B cell (primary cell): Measurements from ENCODE around the gene CORO1C.

Source experiments
- EZH2 ChIP-seq: IDR thresholded peaks from 2 replicates; pipeline ENCODE4 v1.6.1; 2012; ENCODE audit warnings: borderline replicate concordance, low read depth, mild to moderate bottlenecking, moderate library complexity, low read length; ENCODE audit not compliant: insufficient read depth, poor library complexity, severe bottlenecking
- TF ChIP-seq, protein P1 (sequence below): fragments of 200-600 bp; IDR thresholded peaks from one replicate; pipeline ENCODE4 v1.8.0; 2022; ENCODE audit warnings: antibody characterized with exemption, mild to moderate bottlenecking

DNA sequence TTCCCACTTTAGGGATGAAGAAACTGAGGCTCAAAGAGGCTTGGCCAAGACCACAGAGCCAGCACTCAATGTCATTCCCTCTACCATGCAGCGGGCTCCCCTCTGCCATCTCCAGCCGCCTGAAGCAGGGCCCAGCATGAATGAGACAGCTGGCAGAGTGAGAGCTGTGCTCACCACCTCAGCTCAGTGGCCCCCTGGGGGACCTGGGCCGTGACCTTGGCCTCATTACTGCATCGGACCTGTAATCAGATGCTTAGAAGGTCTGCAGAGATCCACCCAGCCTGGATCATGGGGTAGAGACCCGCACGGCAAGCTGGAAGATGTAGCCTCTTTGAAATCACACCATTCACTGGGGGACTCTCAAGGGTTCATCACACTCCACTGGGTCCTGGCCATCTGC, 22.7 kb upstream of the CORO1C start:
- TF ChIP-seq, protein P1, sequence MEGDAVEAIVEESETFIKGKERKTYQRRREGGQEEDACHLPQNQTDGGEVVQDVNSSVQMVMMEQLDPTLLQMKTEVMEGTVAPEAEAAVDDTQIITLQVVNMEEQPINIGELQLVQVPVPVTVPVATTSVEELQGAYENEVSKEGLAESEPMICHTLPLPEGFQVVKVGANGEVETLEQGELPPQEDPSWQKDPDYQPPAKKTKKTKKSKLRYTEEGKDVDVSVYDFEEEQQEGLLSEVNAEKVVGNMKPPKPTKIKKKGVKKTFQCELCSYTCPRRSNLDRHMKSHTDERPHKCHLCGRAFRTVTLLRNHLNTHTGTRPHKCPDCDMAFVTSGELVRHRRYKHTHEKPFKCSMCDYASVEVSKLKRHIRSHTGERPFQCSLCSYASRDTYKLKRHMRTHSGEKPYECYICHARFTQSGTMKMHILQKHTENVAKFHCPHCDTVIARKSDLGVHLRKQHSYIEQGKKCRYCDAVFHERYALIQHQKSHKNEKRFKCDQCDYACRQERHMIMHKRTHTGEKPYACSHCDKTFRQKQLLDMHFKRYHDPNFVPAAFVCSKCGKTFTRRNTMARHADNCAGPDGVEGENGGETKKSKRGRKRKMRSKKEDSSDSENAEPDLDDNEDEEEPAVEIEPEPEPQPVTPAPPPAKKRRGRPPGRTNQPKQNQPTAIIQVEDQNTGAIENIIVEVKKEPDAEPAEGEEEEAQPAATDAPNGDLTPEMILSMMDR, result no peak
- TF ChIP-seq EZH2, result no peak
